Kidney capillary endothelial cell (primary cell): ENCODE results near the gene SH2B3.
A peak's percentile ranks its signal among the peaks of the same experiment; 100 is the strongest.

Source experiments
- DNase-seq: peaks from one replicate; pipeline ENCODE4 v3.0.0-alpha.2; 2018; ENCODE audit warnings: low spot score

The SH2B3 gene

GRCh38 chr12:111409403-111409779 lies 3.7 kb downstream of the SH2B3 start:
- peak; percentile 86 for DNase-seq

DNA sequence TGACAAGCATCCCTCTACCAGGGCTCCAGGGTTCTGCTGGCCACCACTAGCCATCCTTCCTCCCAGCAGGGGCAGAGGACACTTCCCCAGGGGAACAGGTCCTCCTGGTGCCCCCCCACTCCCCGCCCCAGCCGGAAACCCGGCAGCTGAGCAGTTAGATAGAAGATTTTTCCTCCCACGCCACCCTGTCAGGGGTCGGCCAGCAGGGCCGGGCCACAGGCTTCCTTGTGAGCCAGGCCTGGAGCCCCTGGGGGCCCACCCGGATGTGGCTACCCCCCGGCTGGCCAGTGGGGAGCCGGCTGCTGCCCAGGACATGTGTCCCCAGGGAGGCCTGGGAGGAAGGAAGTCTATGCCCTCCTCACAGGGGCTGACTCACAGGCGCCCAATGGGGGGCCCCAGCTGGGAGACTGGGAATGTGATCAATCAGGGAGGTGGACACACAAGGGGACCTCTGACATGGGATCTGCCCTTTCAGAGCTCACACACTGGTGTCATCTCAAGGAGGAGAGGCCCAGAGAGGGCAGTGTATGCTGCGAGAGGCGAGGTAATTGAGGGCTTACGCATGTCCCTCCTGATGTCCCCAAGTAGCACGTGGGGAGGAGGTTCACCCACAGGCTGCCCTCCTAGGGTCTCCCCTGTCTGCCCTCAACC lies 4.2 kb downstream of the SH2B3 start:
- DNase-seq: peak; percentile 97

- DNase-seq: no peak
These were observed 4.9 kb downstream of the SH2B3 start for GRCh38 chr12:111410431-111411184.

- no peak for DNase-seq
These were observed 5.6 kb downstream of the SH2B3 start for GRCh38 chr12:111411185-111411764.

DNA sequence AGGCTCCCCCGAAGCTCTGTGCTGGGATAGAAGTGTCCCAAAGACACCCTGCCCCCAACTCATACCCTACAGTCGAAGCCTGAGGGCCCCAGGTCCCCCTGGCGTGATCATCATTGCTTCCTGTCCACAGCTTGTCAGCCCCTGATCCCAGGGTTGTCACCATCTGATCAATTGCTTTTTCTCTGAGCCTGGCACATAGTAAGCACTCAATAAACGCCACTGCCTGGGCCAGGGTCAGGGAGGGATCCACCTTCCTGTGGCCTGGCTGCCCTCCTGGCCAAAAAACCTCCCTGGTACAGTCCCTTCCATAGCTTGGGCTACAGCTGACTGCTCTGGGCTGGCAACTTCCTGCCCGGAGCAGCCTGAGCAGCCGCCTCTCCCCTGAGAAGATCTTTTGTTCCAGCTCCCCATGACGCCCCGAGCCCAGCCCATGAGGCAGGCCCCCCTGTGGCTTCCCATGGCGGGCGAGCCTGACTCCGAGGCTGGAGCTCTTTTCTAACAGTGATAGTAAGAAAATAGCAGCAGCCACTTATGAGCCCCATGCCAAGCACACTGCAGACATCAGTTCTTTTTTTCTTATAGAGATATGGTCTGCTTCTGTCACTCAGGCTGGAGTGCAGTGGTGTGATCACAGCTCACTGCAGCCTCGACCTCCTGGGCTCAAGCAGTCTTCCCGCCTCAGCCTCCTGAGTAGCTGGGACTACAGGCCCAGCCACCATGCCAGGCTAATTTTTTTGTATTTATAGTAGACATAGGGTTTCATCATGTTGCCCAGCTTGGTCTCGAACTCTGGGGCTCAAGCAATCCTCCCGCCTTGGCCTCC lies 6.5 kb downstream of the SH2B3 start:
- DNase-seq: no peak

- DNase-seq: no peak
These were observed 7.2 kb downstream of the SH2B3 start for GRCh38 chr12:111412830-111413441.

GRCh38 chr12:111413442-111414086 lies 7.8 kb downstream of the SH2B3 start:
- no peak for DNase-seq

DNA sequence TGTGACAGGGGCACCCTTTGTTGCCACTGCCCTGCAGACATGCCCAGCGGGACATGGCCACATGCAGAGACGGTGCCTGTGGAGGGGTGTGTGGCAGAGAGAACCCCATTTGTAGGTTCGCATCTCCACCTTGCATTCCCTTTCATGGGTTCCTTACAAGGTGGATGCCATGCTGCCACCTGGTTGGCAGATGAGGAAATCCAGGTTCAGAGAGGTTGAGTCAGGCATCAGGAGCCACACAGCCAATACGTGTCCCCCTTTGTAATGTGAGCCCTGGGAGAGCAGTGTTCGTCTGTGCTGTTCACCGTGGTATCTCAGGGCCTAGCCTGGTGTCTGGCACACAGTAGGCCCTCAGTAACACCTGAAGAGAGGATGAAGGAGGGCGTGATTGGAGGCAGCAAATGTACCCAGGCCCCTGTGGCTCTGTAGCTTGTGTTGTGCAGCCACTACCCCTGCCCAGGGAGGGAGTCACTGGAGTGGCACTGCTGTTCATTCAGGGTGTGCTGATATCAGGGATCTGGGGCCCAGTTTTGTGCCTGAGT lies 9.1 kb downstream of the SH2B3 start:
- DNase-seq: no peak

DNA sequence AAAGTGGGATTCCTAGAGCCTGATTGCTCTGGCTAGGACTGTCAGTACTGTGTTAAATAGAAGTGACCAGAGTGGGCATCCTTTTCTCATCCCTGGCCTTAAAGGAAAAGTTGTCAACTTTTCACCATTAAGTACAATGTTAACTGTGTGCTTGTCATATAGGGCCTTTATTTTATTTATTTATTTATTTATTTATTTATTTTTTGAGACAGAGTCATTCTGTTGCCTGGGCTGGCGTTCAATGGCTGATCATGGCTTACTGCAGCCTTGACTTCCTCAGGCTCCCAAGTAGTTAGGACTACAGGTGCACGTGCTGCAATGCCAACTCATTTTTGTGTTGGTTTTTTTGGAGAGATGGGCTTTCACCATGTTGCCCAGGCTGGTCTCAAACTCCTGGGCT lies 11.6 kb downstream of the SH2B3 start:
- DNase-seq: no peak

DNA sequence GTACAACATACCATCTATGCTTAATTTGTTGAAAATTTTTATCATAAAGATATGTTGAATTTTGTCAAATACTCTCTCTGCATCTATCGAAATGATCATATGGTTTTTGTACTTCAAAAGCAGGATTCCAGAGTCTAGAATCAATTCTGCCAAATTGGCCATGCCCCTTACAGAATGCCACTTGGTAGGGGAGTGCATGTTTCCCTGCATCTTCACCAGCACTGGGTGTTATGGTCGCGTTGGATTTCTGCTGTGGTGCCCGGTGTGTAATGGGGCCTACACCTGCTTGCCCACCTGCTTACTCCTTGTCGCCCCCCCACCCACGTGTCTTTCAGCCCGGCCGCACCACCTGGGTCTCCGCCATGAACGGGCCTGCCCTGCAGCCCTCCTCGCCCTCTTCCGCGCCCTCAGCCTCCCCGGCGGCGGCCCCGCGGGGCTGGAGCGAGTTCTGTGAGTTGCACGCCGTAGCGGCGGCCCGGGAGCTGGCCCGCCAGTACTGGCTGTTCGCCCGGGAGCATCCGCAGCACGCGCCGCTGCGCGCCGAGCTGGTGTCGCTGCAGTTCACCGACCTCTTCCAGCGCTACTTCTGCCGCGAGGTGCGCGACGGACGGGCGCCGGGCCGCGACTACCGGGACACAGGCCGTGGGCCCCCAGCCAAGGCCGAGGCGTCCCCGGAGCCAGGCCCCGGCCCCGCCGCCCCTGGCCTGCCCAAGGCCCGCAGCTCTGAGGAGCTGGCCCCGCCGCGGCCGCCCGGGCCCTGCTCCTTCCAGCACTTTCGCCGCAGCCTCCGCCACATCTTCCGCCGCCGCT lies 12.3 kb downstream of the SH2B3 start:
- DNase-seq: no peak

- DNase-seq: no peak
These were observed 12.8 kb downstream of the SH2B3 start for GRCh38 chr12:111418594-111418880.

- no peak for DNase-seq
These were observed 14.1 kb downstream of the SH2B3 start for GRCh38 chr12:111419784-111420183.

DNA sequence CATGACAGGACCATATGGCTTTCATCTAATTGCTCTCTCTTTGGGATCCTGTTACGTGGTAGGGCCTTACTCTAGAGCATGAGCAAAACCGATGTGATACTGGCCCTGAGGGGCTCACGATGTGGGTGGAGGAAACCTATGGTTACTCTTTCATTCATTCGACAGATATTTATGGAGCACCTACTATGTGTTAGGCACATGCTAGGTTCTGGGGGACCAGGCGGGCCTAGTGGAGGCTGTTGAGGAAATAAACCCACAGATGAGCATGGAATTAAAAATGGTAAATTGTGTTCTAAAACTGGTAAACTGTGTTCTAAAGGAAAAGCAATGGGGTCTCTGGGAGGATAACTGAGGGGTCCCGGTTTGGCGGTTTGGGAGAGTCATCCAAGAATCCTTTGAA lies 14.8 kb downstream of the SH2B3 start:
- DNase-seq: no peak

DNA sequence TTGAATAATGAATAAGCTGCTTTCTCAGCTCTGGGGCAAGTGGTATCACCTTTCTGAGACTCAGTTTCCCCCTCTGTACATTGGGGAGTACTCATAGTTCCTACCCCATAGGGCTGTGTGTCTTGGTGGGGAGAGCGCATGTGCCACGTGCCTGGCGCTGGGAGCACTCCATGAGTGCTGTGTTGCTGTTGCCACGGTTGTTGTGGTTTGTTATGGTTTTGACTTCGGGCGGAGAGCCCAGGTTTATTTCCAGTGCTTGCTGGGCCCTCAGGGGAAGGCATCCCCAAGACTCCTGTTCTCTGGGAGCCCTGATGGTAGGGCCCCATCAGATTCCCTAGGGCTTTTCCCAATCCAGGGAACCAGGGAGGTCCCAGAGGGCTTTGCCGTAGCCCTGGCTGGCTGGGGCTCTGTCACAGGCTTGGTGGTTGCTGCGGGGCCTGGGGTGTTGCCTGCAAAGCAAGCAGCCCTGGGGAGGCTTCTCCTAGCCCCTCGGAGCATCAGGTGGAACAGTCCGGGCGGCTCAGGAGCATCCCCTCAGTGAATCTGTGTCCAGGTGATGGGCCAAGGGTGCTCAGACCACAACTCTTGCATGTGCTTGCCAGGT lies 18.6 kb downstream of the SH2B3 start:
- DNase-seq: no peak

- no peak for DNase-seq
These were observed 19.1 kb downstream of the SH2B3 start for GRCh38 chr12:111424793-111425251.

GRCh38 chr12:111425655-111426054 lies 19.9 kb downstream of the SH2B3 start:
- DNase-seq: no peak

- no peak for DNase-seq
These were observed 20.8 kb downstream of the SH2B3 start for GRCh38 chr12:111426344-111427185.

DNA sequence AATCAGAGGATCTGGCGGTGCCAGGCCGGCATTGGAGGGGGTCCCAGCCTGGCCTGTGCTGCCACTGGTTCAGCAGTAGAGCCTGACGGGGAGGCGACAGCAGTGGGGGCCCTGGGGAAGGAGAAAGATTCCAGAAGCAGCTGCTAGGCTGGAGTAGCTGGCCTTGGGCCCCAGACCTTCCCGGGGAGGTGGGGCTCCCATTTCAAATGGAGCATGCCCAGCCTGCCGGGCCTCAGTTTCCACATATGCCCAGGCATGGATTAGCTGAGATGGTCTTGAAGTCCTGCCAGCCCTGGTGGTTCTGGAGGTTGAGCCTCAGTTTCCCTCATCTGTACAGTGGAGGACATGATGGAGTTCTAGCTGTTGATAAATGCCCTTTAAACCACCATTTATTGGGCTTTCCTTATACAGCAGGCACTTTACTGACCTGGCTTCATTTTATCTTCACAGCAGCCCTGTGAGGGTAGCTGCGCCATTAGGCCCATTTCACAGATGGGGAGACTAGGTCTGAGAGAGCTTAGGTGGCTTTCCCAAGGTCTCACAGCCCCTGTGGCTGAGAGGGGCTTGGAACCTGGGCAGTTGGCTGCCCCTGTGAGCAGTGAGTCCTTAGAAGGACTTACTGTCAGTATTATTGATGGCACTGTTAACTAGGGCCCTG lies 21.8 kb downstream of the SH2B3 start:
- no peak for DNase-seq
